ENCODE data around the gene SLC16A10.

DNA sequence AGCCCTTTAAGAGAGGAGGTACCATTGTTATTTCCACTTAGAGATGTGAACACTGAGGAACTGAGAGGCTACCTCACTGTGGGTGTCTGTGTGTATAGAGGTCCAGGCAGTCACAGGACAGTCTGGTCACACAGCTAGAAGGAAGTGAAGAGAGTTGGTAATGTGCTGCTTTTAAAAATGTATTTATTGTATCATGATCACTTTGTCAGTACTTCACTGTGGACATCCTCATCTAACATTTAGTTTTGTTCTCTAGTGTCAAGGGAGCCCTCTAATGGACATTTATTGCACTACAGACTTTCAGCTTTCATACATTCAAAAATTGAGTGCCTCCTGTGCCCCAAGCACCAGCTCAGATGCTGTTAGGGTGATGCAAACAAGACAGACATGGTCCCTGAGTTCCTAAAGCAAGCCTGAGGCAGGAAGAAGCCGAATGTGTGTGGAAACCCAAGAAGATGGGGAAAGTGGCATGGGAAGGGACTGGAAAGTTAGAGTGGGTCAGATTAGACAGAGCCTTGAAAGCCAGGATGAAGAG is 123.0 kb downstream of the SLC16A10 start:
- no peak for TF ChIP-seq POU2F2 (IDR thresholded peaks at IDR 0.05; ENCODE audit: low read depth, low read length)
- no peak for TF ChIP-seq POLR2AphosphoS5 (IDR thresholded peaks at IDR 0.05; ENCODE audit: low read depth, low read length)
- TF ChIP-seq POLR2A (IDR thresholded peaks at IDR 0.05; ENCODE audit: low read depth, low read length): no peak
- no peak for TF ChIP-seq SPI1 (IDR thresholded peaks at IDR 0.05; ENCODE audit: low read depth, low read length)
